GM04503 (cell line): ENCODE measurements around the gene TOMM7.
"Not testable (repeated sequence)": the region's sequence is repeated elsewhere in the genome, so short reads cannot be mapped to it uniquely, and the experiment has no call there.

Source experiments
- DNase-seq: peaks from one replicate; pipeline ENCODE4 v3.0.0-alpha.2; 2012; ENCODE audit warnings: low read depth

TOMM7 gene

DNA sequence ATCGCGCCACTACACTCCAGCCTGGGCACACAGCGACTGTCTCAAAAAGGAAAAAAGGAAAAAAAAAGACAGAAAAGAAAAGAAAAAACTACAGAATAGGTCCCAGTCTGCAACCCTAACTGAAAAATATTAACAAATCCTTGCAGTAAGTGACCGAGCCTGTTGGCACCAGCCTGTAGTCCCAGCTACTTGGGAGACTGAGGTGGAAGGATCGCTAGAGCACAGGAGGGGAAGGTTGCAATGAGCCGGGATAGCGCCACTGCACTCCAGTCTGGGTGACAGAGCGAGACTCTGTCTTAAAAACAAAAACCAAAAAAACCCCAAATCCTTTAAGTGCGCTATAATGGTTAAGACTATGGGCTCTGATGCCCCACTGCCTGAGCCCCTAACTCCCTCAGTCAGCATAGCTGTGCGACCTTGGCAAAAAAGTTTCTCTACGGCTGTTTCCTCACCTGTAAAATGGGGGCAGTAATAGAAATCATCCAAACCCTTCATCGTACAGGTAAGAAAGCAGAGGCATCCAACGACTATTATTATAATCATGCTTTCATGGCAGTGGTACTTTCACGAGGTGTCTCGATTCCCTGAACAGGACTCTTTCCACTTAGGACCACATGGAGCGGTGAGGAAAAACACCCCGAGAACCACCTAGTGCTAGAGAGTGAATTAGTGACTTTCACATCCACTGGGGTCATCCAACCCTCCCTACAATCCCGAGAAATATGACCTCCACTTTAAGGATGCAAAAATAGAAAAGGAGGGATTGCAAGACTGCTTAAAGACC, 755 bp downstream of the TOMM7 start:
- DNase-seq: no peak

DNA sequence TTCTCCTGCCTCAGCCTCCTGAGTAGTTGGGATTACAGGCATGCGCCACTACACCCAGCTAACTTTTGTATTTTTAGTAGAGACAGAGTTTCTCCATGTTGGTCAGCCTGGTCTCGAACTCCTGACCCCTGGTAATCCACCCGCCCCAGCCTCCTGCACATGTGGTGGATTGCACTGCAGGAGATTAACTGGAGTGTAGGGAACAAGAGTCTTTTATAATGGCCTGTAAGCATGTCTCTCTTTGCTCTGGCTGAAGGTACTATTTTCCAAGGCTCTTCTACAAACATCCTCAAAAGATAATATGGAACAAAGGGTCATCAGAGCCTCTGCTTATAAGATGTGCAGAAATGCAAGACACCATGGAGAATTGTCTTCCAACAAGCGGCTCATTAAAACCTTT, 3.2 kb downstream of the TOMM7 start:
- DNase-seq: no peak

DNA sequence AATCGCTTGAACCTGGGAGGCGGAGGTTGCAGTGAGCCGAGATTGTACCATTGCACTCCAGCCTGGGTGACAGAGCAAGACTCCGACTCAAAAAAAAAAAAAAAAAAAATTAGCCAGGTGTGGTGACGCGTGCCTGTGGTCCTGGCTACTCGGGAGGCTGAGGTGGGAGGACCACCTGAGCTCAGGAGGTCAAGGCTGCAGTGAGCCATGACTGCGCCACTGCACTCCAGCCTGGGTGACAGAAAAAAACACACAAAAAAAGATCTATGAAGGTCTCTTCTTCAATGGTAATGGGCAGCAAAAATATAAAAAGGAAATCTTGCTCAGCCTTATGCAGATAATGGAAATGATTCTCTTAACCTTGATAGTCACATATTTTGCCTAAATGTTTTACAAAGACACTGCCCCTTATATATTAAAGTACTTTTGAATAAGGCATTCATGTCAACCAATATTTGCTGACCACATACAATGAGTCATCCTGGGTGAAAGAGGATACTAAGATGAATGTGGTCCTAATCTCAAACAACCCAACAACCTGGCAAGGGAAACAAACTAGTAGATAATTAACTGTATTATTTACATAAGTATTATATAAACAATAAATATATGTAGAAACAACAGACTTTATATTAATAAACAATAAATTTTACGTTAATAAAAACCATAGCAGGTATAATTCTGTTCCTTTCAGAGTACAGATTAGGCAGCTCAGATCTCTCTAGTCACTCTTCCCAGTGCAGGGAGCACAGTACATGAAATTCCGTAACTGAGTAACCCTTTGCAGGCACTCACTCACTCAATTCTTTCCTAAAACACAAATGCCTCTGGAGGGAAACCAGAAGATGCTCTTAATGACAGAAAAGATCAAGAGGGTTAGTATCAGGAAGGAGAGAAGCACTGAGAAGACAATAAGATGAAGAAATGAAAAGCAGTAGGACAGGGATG, 8.1 kb downstream of the TOMM7 start:
- DNase-seq: no peak

DNA sequence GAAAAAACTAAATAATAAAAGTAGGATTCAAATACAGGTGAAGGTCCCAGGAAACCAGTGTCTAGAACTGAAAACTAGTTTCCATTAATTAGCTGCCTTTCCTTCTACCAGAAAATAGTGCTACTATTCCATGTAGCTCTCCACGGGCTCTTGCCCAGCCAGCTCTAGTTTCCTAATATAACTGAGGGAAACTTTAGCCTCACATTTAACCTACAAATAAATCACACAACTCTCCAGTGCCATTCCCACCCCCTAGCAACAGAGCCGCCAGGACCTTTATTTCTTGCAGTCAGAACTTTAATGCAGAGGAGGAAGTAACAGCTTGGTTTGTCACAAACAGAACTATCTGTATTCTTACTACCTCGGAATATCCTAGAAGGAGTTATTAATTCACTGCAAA, 10.3 kb downstream of the TOMM7 start:
- DNase-seq: no peak

DNA sequence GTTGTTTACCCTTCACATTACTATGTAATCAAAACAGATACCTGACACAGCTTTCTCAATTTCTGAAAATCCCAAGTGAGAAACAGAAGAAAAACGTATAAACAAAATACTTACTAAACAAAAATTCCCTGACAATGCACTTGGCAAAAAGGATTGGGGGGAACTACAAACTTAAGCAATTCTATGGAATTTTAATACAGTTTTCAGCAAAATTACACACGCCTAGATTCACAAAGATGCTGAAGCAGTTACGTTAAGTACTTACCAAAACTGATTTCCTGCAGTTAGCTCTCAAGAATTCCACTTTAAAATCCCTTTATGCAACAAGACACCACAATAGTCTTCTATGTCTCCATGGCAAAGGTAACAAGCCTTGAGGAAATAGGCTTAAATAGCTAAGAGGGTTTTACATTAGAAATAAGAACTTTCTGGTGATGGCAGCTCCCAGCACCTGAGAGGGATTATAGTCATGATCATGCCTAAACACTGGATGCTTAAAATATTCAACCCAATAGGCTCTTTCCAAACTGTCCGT, 10.8 kb downstream of the TOMM7 start:
- DNase-seq: no peak

DNA sequence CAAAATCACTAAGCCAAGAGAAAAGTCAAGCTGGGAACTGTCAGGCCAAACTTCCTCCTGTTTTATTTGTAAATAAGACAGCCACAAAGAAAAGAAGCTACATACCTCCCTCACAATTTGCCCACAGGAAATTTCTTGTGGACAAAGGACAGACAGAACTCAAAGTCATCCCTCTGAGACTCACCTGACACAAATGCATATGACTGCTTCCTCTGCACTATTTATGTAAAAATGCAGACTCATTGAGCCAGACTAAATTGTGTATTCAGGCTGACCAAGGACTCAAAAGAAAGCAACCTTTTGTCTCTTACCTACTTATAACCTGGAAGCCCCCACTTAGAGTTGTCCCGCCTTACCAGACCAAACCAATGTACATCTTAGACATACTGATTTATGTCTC, 11.8 kb downstream of the TOMM7 start:
- DNase-seq: no peak

DNA sequence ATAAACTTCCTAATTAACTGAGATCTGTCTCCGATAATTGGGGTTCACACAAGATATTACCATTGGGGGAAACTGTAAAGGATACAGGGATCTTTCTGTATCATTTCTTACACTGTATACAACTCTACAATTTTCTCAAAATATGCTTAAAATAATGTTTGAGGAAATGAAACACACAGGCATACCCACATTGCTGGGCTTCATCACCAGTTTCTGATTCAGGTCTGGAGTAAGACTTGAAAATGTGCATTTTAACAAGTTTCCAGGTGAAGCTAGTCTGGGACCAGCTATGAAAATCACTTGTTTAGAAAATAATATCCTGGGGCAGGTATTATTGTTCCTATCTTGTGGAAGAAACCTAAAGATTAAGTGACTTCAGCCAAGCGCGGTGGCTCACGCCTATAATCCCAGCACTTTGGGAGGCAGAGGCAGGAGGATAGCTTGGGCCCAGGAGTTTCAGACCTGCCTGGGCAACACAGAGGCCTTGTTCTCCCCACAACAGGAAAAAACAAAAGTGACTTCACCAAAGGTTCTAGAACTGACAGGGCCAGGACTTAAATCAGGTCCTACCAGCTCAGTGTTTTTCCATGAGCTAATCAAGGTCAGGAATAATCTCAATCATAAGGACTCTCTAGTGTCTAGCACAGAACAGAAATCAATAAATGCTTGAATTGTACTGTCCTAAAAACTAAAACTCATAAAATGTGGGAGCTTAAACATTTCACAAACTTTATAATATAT, 12.6 kb downstream of the TOMM7 start:
- DNase-seq: no peak

DNA sequence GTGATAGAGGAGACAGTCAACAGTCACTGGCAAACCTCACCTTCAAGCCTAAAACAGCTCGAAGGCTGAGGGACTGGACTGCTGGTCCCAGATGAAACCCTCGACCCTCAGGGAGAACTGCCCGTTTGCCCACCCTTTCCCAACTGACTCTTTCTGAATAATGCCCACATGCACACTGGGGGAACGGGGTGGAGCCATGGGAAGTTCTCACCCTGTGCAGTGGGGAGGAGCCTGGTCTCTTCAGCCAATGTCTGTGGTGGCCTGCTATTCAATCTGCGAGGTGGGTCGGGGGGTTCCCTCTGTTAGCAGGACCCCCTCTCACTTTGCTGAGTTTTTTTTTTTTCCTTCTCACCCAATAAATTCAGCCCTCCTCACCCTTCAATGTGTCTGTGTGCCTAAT, 14.5 kb downstream of the TOMM7 start:
- DNase-seq: no peak

DNA sequence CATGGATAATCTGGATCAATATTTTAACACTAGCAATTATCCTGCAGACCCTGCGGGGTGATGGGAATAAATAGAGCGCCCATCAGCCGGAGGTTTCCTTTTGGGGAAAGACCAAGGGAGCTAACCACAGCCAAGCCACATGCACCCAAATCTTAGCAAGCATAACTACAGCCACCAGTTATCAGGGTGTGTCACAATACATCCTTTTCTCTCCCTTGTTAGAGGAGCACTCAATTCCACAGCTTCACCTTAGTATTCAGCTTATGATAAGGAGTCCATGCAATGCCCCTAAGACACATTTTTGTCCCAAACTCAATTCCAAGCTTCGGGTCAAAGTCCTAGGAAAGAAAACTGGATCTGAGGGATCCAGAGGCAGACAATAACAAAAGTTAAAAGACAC, 15.9 kb downstream of the TOMM7 start:
- DNase-seq: no peak

DNA sequence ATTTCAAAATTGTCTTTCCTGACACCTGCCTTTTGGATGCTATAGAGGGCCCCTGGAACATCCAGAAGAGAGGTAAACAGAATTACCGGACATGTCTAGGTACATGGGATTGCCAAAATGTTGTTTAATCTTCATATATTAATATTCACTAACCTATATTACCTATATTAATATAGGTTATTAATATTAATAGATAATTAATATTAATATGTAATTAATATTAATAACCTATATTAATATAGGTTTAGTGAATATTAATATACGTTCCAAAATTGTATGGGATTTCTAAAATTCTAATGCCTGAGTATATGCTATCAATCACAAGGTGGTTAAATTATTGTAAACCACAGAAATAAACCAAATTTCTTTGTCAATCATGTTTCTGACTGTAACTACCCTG, 17.4 kb downstream of the TOMM7 start:
- DNase-seq: no peak

DNA sequence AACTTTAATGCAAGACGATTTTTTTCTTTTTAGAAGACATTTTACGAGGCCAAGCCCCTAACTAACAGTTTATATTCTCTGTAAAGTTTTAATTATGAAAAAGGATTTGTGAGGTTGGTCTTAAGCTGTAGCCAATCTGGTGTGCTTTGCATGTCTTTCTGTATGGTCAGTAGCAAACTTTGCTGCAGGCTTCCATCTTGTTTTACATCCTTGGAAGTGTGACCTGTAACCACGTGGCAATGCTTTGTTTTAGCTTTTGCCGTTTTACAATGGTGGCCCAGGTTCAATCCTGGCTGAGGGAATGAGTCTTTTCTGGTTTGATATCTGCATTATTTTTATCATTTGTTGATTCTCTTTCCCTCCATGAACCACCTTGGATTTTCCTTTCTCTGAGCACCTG, 19.8 kb downstream of the TOMM7 start:
- not testable (repeated sequence) for DNase-seq

DNA sequence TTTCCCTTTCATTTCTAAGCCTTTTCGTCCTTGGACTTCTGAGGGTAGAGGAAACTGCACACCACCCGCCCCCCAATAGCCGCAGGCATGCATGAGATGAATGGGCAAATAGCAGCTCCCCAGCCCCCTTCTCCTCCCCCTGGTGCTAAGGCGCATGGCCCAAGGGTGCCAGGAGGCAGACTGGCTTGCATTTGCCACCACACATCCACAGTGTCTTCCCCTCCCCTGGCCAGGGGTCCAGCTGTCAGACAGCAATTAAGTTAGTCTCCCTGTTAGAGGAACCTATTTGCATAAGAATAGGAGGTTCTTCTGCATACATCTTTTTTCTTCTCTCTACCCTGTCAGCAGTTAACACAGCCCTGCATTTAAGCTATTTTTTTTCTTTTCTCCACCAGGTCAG, 20.2 kb downstream of the TOMM7 start:
- no peak for DNase-seq

DNA sequence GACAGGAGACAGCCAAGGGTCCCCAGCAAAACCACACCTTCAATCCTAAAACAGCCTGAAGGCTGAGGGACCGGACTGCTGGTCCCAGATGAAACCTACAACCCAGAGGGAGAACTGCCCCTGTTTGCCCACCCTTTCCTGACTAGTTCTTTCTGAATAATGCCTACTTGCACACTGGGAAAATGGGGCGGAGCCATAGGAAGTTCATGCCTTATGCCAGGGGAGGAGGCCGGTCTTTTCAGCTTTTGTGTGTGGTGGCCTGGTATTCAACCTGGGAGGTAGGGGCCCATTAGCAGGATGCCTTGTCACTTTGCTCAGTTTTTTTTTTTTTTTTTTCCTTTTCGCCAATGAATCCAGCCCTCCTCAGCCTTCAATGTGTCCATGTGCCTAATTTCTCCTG, 20.7 kb downstream of the TOMM7 start:
- DNase-seq: no peak

DNA sequence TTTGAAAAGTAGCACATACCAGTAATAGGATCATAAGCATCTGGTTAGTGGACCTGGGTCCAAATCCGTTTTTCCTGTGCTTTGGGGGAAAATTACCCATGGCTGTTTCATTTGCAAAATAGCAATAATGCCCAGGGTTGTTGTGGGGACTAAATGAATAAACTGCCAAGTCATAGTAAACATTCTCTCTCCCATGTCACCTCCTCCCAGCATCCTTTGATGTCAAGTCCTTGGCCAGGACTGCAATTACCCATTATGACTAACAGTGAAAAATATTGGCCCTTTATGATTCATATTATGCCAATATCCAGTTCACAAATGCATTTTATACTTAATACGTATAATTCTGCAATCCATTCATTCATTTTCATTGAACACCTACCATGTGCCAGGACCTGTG, 23.0 kb downstream of the TOMM7 start:
- DNase-seq: no peak

DNA sequence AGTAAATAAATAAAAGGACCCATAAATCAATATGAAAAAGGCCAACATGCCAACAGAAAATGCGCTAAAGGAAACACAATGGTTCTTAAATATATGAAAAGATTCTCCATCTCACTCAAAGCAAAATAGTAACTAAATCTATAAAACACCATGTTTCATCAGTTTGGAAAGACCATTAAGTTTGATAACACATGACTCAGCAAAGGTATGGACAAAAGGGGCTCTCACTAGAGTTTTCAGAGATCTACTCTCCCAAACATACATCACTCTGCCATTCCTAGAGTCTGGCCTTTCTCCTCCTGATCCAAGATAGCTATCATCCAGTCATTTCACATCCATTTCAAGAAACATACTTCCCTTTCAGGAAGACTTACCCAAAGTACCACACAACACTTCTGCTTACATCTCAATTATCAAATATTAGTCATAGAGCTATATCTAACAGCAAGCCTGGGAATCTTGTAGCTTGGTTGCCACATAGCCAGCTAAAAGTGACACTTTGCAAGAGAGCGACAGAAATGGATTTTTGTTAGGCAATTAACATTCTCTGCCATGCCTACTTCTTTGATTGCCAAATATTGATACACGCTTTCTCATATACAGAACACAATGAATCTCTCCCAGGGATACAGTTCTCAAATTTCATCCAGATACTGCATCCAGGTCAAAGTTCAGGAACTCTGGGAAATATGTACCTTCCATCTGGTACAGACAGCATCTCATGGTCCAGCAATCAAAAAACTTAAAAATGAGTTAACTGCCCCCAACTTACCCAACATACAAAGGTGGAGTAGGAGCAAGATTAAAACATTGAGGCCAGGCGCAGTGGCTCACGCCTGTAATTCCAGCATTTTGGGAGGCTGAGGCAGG, 28.8 kb downstream of the TOMM7 start:
- DNase-seq: no peak

DNA sequence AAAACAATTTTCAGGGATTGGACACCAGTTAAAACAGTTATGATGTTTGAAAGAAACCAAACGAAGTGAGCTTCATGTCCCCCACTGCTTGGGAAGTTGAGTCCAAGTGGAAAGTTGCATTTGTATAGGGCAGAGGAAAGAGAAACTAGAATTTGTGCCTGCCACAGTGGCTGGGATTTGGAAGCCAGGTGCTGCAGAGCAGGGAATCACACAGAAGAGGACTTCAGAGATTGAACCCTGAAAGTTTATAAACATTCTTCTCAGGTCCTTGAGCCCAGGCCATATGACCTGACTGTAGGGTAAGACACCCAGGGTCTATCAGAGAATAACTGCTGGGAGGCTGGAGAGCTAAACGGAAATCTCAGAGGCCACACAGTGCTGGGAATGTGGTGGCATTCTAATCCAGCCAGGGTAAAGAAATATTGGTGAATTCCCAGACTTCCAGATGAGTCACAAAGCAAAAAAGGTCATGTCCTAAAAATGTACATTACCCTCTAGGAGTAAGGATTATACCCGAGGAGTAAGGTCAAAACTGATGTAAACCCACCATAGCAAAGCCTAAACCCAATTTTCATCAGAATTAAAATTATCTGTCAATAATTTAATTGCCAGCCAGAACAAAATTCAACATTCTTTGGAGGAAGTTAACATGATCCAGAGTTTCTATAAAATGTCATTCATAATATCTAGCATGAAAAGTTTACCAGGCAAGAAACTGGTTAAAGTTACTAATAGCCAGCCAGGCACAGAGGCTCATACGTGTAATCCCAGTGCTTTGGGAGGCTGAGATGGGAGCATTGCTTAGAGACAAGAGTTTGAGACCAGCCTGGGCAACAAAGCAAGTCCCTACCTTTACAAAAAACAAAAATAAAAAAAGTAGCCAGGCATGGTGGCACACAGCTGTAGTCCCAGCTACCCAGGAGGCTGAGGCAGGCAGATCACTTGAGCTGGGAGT, 31.2 kb downstream of the TOMM7 start:
- no peak for DNase-seq

DNA sequence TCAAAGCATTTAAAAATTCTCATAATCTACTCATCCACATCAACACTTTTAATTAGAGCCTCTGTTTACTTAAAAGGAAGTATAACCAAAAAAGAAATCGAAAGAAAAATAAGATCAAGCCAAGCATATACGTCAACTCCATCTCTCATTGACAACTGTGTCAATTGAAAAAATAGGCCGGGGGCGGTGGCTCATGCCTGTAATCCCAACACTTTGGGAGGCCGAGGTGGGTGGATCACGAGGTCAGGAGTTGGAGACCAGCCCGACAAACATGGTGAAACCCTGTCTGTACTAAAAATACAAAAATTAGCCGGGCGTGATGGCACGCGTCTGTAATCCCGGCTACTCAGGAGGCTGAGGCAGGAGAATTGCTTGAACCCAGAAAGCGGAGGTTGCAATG, 32.0 kb downstream of the TOMM7 start:
- DNase-seq: not testable (repeated sequence)

DNA sequence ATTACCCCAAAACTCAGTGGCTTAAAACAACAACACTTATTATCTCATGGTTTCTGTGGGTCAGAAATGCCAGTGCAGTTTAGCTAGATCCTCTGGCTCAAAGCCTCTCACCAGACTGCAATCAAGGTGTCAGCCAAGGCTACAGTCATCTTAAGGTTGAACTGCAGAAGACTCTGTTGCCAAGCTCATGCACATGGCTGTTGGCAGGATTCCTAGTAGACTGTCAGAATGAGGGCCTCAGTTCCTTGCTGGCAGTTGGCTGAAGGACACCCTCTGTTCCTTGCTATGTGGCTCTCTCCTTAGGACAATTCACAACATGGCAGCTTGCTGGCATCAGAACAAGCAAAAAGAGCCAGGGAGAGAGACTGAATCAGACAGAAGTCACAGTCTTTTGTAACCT, 34.7 kb downstream of the TOMM7 start:
- no peak for DNase-seq

DNA sequence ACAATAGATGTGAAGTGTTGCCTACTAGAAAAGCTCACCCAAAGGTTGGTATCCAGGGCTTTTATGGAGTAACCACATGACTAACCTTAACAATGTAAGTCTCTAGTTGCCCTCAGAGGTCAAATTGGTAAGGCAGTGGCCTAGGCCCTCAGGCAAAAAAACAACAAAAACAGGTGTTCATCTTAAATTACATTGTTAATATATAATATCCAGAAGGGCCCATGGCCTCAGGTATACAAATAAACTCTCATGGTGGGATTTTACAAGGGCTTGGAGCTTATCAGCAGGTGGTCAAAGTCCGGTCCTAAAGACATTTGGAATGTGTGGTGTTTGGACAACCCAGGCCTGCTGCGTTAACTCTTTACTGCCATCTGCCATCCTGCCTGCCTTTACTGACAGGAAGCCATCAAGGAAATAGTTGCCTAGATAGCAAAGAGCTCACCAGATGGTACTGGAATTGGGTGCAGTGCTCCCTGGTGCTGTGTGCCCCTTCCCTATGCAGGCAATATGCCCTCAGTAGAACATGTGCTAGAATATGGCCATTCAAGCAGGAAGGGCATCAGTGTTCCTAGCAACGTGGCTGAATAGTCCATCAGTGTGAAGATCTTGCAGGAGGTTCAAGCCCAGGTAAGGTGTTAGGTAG, 36.2 kb downstream of the TOMM7 start:
- DNase-seq: no peak

DNA sequence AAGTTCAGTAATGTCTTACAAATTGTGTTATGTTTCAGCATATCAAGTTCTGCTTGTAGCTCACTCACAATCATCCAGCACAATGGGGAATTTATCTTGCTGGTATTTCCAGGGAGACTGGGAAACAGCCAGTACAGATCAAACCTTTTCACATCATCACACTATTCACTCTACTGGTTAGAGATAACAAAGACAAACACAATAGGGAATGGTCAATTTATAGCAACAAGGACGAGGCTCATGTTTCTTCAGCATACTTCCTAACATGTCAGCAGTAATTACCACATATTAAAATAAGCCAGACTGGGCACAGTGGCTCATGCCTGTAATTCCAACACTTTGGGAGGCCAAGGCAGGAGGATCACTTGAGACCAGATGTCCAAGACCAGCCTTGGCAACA, 38.3 kb downstream of the TOMM7 start:
- DNase-seq: no peak
